Measurements from ENCODE around the gene LCMT2. TPM values are rescaled to one million over a fixed set of nuclear protein-coding genes. Genes with fewer than 3 reads are reported as not detected.
"Not testable (repeated sequence)": the region's sequence is repeated elsewhere in the genome, so short reads cannot be mapped to it uniquely, and the experiment has no call there.

Gene LCMT2
- total RNA-seq, 1 donor from 2014 or later: 5.2 TPM

- peak; percentile 68 for DNase-seq
These were observed 14.1 kb downstream of the LCMT2 start for GRCh38 chr15:43316016-43316970.

GRCh38 chr15:43314171-43314570 lies 16.2 kb downstream of the LCMT2 start:
- no peak for DNase-seq

- no peak for DNase-seq
These were observed 18.0 kb downstream of the LCMT2 start for GRCh38 chr15:43312378-43312777.

GRCh38 chr15:43302205-43302817 lies 28.1 kb downstream of the LCMT2 start, which contains the start of gene TGM7:
TGM7 (minus strand) TSS chr15:43302255.
- DNase-seq: no peak

GRCh38 chr15:43299884-43300283 lies 30.5 kb downstream of the LCMT2 start:
- no peak for DNase-seq

- DNase-seq: no peak
These were observed 31.0 kb downstream of the LCMT2 start for GRCh38 chr15:43299411-43299810.

GRCh38 chr15:43294091-43294706 lies 36.2 kb downstream of the LCMT2 start:
- DNase-seq: no peak

- DNase-seq: no peak
These were observed 36.9 kb downstream of the LCMT2 start for GRCh38 chr15:43293432-43293831.

GRCh38 chr15:43292375-43293078 lies 37.8 kb downstream of the LCMT2 start:
- DNase-seq: no peak

GRCh38 chr15:43289656-43290055 lies 40.7 kb downstream of the LCMT2 start:
- not testable (repeated sequence) for DNase-seq

- DNase-seq: no peak
These were observed 43.1 kb downstream of the LCMT2 start for GRCh38 chr15:43287254-43287653.

GRCh38 chr15:43286074-43286473 lies 44.3 kb downstream of the LCMT2 start:
- no peak for DNase-seq

GRCh38 chr15:43285609-43286037 lies 44.8 kb downstream of the LCMT2 start:
- DNase-seq: peak; percentile 81

- no peak for DNase-seq
These were observed 46.8 kb downstream of the LCMT2 start for GRCh38 chr15:43283526-43283925.

- no peak for DNase-seq
These were observed 48.3 kb downstream of the LCMT2 start for GRCh38 chr15:43281926-43282602.

GRCh38 chr15:43280996-43281395 lies 49.4 kb downstream of the LCMT2 start:
- no peak for DNase-seq

GRCh38 chr15:43279496-43279895 lies 50.9 kb downstream of the LCMT2 start:
- no peak for DNase-seq

- DNase-seq: no peak
These were observed 51.5 kb downstream of the LCMT2 start for GRCh38 chr15:43278869-43279268.

GRCh38 chr15:43277901-43278300 lies 52.5 kb downstream of the LCMT2 start:
- DNase-seq: no peak

- DNase-seq: no peak
These were observed 53.0 kb downstream of the LCMT2 start for GRCh38 chr15:43277231-43277823.

GRCh38 chr15:43276563-43277200 lies 53.7 kb downstream of the LCMT2 start:
- no peak for DNase-seq

Data from tongue (tissue), 2 donors.